Measurements from ENCODE around the gene LRRK1. TPM values are rescaled to one million over a fixed set of nuclear protein-coding genes. Genes with fewer than 3 reads are reported as not detected.
A peak's percentile ranks its signal among the peaks of the same experiment; 100 is the strongest.

The LRRK1 gene
- total RNA-seq, 1 donor: 20.2 TPM

DNA sequence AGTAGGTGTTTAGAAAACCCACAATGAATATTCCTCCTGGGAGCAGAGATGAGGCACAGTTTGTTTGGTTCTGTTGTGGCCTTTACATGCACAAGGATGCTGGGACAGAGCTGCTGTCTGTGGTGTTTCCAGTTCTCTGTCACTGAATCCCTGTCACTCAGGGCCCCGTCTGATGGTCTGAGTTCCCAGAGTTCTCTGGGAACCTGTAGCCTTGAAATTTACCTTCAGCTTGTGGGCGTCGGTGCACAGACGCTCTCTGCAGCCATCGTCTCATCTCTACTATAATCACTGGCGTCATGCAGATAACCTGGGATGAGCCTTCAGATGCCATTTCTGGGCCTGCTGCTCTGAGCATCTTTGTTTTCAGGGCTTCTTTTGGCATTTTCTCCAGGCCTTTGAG lies 81.9 kb downstream of the LRRK1 start:
- no peak for DNase-seq (ENCODE audit: low read depth in 2 of 3, low spot score in 2 of 3)

DNA sequence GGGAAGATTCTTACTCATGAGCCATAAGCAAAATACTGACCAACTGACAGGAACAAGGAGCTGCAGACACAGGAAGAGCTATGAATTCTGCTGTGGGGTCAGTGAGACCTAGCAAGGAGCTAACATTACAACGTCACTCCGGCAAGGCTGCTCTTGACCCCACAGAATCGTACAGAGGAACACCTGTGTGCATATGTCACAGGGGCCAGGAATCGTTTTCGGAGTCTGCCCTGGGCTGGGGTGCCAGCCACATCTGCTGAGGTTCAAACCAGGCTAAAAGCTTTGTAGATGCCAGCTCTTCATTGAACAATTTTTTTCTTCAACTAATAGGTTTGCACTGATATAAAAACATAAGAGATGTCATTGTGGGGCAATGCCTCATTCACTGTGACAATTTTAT lies 82.6 kb downstream of the LRRK1 start:
- no peak for DNase-seq (ENCODE audit: low read depth in 2 of 3, low spot score in 2 of 3)

GRCh38 chr15:101003081-101003480 lies 83.9 kb downstream of the LRRK1 start:
- DNase-seq (ENCODE audit: low read depth in 2 of 3, low spot score in 2 of 3): peak in 2 of 3 donors; percentile 27 to 58

DNA sequence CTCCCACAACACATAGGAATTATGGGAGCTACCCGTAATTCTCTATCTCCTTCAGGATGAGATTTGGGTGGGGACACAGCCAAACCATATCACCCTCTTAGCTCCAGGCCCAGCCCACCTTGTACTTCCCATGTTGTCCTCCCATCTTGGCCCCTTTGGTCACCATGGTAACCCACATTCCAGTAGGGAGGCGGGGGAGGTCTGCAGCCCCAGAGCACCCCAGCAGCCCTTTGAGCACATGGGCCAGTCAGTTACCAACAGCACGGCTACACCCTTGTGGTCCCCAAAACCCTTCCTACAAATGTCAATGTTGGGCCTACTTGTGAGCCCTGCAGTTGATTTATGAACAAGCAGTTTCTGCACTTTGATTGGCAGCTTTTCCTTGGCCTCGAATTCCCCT lies 84.5 kb downstream of the LRRK1 start:
- DNase-seq (ENCODE audit: low read depth in 2 of 3, low spot score in 2 of 3): no peak

DNA sequence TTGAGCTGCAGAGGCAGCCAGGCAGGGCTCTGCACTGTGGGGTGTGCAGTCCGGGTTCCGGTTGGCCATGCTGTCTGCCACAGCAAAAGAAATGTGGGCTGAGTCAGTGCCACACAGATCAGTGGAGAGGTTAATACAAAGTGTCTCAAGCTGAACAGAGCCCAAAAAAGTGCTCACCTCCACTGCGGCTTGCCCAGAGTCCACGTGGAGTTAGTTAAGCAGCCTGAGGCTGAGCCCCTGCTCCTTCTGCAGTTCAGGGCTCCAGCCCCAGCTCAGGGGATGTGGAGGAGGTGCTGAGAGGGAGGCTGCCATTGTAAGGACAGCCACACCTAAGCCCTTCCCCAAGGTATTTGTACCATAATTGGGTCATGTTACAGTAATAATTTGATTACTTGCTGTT lies 85.3 kb downstream of the LRRK1 start:
- no peak for DNase-seq (ENCODE audit: low read depth in 2 of 3, low spot score in 2 of 3)

GRCh38 chr15:101004986-101005747 lies 86.0 kb downstream of the LRRK1 start:
- DNase-seq (ENCODE audit: low read depth in 2 of 3, low spot score in 2 of 3): no peak

- DNase-seq (ENCODE audit: low read depth in 2 of 3, low spot score in 2 of 3): peak in 2 of 3 donors; percentile 66 to 71
Observed at GRCh38 chr15:101006931-101007691, 88.0 kb downstream of the LRRK1 start.

DNA sequence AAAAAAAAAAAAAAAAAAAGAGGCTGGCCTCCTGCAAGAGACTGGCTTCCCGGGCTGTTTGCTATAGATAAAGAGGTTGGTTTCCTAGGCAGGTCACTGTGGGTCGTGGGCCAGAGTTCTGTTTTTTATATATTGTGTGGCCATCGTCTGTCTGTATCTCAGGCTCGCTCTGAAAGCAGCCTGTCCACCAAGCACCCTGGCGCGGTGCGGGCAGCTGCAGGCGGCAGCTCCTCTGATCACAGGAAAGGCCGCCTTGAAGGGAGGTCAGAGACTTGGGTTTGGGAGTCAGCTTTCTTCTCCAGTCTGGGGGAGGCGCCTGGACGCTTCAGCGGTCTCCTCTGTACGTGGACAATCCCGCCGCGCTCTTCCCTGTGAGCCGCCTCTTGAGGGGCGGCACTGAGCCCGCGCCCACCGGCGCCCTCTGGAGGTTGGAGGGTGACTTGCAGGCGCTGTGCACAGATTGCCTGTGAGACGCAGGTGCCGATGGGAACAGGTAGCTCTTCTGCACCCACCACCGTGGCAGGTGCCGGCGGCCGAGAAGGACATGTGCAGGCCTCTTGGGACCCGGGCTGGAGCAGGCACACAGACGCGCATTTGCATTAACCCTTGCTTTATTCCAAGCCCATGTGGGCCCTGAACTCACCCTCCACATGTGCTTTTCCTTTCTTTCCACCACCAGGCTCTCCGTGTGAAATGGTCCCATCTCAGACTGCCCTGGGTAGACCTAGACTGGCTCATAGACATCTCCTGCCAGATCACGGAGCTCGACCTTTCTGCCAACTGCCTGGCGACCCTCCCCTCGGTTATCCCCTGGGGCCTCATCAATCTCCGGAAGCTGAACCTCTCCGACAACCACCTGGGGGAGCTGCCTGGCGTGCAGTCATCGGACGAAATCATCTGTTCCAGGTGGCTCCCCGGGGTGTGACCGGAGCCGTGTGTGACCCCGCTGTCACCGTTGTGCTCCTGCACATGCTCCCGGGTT lies 89.3 kb downstream of the LRRK1 start:
- peak; percentile 81 to 84 (median 82) for DNase-seq (ENCODE audit: low read depth in 2 of 3, low spot score in 2 of 3)

DNA sequence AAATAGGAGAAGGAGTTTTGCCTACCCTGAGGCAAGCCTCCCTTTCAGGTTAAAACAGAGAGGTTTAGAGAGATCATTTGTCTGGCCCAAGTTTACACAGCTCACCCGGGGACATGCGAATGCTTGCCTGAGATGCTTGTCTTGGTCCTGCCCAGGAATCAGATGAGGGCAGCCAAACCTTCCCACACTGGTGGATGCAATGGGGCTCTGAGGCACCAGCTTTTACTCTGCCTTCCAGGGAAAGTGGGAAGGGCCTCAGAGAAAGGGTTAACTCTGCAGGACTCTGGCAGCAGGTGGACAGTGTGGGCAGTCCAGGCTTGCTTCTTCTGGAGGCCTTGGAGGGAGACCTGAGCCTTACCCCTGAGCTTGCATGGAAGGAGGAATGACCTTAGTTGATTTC lies 90.0 kb downstream of the LRRK1 start:
- DNase-seq (ENCODE audit: low read depth in 2 of 3, low spot score in 2 of 3): no peak

- DNase-seq (ENCODE audit: low read depth in 2 of 3, low spot score in 2 of 3): no peak
Observed at GRCh38 chr15:101010781-101011180, 91.6 kb downstream of the LRRK1 start.

DNA sequence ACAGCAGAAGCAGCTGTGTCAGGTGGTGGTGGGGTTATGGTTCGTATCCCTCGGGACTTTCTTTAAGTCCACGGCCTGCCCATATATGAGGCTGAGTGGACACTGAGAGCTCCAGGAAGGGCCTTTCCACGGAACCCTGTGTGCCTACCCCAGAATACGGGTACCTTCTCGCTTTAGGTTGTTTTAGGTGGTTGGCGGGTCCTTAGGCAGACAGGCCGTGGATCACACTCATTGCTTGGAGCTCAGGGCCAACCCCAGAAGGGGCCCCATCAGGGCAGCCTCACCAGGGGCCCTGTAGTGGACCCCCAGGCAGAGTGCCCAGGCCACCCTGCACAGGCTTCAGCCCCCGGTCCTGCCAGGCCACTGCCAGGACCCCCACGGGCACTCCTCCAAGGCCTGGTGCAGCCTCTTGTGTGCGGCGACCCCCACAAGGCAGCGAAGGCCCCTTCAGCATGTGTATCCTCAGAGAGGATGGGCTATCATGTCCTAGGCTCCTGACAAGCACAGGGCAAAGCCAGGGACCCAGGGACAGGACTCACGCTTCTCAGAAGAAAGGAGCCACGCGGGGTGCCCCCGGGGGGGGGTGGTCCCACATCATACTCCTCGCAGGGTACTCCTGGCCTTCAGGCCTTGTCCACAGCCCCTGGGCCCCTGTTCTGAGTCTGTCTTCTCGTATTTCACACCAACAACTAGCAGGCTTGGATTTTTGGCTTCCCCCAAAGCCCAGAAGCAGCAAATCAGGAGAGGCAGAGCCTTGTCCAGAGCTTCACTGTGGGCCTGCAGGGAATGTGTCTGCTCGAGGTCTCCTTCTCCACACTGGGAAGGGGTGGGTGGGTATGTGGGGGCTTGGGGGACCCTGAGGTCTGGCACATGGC lies 93.4 kb downstream of the LRRK1 start:
- DNase-seq (ENCODE audit: low read depth in 2 of 3, low spot score in 2 of 3): no peak

DNA sequence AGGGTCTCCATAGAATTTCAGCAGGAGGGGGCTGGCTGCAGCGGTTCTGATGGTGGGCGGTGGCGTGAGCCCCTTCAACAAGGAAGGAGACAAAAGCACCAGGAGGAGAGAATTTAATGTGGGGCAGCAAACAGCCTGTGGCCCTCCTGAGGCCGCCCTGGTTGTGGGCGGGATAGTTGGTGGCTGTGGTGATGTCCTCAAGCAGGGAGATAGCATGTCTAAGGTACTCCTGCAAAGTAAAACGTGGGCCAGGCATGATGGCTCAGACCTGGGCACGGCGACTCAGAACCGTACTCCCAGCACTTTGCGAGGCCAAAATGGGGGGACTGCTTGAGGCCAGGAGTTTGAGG lies 94.0 kb downstream of the LRRK1 start:
- no peak for DNase-seq (ENCODE audit: low read depth in 2 of 3, low spot score in 2 of 3)

DNA sequence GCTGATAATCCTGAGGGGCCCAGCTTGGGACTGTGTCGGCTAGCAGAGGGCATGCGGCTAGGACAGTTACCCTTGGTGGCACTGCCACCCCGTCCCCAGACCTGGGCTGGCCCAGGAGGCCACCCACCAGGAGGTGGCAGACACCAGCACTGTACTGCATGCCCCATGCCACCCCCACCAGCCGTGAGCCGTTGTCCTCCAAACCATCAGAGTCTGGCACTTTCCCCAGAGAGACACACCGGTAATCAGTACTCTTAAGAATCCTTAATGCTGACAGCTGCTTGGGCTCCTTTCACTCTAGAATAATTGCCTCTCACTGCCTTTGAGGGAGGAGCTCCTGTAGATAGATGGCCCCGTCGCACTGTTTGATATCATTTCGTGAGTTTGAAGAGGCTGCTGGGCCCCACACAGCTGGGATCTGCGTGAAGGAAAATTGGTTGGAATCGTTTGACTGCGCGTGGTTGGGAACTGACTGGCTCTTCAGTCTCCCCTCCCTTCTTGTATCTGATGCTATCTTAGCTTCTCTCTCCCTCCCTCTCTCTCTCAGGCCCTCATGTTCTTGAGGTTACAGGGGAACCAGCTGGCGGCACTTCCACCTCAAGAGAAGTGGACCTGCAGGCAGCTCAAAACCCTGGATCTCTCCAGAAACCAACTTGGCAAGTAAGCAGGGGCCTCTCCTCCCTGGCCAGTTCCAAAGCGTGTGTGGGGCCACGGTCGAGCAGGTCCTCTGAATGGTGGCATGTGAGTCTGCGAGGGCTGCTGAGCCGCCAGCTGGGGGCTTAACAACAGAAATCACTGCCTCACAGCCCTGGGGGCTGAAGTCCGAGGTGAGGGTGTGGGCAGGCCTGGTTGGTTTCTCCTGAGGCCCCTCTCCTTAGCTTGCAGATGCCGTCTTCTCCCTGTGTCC lies 94.9 kb downstream of the LRRK1 start:
- no peak for DNase-seq (ENCODE audit: low read depth in 2 of 3, low spot score in 2 of 3)

DNA sequence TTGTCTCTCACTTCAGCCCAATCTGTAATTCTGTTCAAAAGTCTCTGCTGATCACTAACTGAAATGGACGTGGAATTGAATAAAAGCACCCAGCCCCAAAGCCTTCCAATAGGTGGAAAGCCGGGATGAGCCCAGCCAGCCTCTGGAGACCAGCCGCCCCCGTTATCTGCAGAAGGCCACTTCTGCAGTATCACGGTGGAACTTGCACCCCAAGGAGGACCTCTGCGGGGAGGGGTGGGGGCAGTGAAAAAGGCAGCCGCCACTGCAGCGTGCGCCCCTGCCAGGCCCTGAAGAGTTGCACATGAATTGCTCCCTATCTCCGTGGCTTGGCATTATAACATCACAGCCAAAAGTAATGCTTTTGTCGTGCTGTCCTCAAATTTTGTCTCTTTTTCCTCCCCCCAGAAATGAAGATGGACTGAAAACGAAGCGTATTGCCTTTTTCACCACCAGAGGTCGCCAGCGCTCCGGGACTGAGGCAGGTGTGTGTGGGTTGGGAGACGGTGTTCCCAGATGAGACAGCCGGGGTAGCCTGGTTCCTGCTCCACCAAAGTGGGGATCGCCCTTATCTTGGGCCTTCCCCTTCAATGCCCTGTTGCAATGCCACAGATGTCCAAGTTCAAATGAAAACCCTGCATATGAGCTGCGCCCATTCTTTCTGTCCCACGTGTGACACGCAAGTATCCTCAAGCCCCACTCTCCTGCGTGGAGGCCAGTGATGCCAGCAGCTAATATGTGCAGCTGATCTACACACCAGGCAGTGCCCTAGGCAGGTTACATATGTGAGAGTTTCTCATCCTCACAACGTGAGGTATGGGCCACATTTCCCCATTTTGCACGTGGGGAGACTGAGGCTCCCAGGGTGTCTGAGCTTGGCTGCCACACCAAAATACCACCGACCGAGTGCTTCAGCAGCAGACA lies 96.0 kb downstream of the LRRK1 start:
- DNase-seq (ENCODE audit: low read depth in 2 of 3, low spot score in 2 of 3): peak; percentile 37 to 61 (median 51)

DNA sequence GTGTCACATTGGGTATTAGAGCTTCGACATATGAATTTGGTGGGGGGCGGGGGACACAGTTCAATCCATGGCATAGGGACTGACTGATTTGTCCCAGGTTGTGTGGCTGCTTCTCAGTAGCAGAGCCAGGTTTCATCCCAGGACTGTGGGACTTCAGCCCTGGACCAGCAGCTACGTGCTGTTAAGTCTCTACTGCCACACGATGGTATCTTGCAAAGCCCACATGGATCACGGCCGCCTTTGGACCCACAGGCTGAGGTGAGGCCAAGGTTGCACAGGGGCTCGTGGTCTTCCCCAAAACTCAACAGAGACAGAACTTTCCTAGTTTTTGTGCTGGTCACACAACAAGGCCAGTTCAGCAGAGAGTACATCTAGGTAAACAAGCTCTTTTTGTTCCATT lies 97.4 kb downstream of the LRRK1 start:
- DNase-seq (ENCODE audit: low read depth in 2 of 3, low spot score in 2 of 3): no peak

DNA sequence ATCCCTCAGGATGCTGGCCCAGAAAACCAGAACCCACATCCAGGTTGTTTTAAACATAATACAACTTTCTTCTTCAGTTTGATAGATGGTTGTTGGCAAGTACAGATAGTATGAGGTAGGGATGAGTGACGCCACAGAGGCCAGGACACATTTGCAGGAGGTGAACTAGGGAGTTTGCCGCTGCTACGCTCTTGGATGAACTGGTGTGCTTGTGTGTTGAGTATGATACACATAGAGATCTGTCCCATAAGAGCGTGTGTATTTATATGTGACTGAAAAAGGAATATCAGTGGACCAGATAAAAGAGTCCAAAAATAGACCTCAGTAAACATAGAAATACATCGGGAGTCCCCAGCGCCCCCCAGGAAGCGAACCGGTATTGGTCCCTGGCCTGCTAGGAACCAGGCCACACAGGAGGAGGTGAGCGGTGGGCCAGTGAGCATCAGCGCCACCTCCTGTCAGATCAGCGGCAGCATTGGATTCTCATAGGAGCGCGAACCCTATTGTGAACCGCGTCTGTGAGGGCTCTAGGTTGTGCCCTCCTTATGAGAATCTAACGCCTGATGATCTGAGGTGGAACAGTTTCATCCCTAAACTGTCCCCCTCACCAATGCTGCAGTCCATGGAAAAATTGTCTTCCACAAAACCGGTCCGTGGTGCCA lies 98.1 kb downstream of the LRRK1 start:
- no peak for DNase-seq (ENCODE audit: low read depth in 2 of 3, low spot score in 2 of 3)

- DNase-seq (ENCODE audit: low read depth in 2 of 3, low spot score in 2 of 3): no peak
Observed at GRCh38 chr15:101018016-101018415, 98.9 kb downstream of the LRRK1 start.

Measured in hematopoietic multipotent progenitor cell (in vitro differentiated cells).